HG02852 (cell line): ENCODE measurements around the gene CIBAR2.

Experiments
- ATAC-seq: cut with Tn5 transposase; IDR thresholded peaks from one replicate; pipeline ENCODE4 v1.9.1; 2021; ENCODE audit warnings: mild to moderate bottlenecking, moderate library complexity; ENCODE audit not compliant: unreplicated experiment

Gene CIBAR2

DNA sequence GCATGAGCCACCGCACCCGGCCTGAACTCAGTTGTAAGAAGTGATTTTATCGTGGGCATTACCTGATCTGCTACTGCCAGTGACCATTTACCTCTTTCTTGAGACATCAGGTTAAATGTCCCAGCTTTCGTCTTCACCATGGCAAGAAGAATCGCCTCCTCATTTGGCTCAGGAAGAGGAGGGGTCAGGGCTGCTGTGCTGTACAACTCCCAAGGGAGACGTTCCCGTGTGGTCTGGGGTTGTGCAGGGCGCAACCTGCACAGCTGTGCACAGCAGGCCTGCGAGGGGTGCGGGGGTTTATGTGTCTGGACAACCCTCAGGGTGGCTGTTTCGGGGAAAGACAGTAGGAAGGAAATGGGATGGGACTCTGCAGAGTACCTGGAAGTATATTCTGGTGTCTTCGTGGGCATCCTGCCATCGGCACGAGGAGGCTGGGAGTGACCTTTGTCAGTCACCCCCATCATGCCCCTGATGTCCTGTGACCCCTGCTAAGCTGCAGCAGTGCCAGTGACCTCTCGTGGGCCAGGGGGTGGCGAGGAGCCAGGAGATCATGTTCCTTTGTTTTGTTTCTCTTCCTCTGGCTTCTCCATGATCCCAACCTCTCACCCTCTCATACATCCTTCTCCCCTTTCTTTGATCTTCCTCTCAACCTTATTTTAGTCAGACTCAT lies 27.3 kb downstream of the CIBAR2 start:
- no peak for ATAC-seq

DNA sequence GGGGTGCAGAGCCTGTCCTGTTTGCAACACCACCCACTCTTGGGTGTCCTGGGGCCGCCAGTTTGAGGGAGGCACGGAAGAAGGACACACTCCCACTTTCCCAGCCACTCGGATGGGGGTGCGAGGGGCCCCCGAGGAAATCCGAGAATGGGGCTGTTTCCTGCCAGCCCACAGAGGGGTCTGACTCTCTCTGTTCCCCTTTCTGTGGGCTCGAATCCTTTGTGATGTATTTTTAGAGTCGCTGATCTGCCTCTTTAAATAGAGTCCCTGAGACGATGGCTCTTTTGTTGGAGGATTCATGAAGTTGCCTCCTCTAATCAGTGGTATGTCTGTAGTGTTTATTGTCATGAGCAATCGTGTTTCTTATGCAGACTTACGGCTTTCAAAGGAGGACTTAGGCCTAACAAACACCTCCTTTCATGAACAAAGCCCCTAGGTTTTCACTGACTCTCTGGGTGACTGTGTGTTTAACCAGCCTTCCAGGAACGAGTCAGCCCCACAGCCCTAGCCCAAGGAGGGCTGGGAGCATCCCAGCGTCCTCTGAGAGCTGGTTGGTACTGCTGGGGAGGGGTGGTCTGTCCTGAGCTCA lies 29.1 kb downstream of the CIBAR2 start:
- no peak for ATAC-seq

DNA sequence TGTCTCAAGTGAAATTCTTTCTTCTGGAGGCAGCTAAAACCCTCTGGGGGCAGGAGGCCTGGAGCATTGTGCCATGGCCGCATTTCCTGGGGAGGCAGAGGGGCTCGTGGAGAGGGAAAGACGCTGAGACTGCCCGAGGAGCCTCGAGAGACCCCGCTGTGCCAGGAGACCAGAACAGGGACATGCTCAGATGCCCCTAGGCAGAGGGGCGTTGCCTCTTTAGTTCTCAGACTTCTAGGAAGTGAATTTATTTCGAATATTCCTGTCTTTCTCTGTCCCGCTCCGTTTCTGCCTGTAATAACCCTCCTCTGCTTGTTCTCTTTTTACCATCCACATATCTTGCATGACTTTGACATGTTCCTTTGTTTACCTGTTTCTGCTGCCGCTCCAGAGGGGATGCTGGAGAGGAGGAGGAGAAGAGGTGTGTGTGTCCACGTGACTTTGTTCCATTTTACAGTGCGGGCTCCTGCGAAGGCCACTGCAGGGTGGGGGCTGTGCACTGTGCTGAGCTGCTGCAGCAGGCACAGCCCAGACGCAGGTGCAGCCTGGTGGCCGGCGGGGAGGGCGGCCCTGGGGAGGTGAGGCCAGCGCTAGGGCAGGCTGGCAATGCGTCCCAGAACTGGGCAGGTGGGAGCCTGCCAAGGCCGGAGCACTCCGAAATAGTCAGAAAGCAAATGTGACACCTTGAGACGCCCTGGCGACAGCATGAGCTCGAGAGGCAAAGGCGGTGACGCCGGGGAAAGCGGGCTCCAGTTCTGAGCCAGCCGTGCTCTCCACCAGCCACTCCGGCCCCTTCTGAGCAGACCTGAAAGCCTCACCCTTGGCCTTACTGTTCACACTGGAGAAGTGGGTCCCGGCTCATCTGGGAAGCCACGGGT lies 29.9 kb downstream of the CIBAR2 start:
- ATAC-seq = no peak

DNA sequence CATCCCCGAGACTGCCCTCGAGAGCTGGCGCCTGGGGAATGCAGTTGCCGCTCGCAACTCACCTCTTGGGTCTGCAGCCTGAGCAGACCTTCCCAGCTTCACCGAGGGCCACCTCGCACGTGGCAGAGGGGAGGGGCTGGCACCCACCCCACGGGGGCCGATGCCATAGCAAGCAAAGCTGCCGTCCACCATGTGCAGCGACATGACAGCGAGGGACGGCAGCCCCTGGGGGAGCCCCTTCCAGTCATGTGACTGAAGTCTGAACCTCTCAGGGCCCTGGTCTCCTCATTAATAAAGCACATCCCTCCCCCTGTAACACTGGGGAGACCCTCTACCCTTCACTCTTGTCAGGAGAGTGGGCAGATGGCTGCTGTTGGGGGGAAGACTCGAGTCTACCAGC lies 30.5 kb downstream of the CIBAR2 start:
- ATAC-seq = no peak

DNA sequence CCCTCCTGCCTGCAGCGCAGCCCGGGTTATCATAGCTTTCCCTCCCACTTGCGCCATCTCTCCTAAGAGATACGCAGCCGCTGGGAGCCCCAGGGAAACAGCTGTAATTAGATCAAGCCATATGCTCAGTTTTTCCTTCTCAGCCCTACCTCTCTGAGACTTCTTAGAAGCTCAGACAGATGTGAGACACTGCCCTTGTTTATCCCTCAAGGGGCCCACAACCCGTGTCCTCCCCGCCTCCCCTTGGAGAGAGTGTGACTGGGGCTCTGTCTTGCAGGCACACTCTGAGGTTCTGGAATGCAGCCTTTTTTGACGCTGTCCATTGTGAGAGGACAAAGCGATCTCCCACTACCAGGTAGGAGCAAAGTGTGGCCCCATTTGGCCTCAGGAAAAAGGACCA lies 31.2 kb downstream of the CIBAR2 start:
- no peak for ATAC-seq

DNA sequence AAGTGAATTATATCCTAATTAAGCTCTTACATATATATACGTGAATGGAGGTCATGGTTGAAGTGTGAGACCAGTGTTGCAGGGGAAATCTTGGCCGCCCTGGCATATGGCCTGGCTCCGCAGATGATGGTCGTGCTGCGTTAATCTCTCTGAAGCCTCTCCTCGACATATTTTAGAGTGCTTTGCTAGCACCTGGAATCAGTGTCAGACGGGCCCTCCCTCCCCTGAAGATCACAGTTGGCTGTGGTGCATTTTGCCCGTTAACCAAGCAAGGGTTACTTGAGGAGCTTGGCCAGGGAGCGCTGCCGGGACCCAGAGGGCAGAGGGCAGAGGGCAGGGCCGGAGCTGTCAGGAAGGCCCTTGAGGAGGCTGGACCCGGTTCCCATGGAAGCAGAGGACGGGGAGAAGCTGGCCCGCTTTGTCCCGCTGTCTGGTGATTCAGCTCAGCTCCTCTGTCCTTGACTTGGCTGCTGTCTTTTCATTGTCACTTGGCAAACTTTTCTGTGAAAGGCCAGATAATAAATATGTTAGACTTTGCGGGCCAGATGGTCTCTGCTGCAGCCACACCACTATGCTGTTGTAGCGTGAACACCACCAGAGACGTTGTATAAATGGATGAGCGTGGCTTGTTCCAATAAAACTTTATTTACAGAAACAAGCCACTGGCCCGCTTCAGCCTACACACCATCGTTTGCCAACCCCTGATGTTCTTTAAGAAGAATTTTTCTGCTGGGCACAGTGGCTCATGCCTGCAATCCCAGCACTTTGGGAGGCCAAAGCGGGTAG lies 32.3 kb downstream of the CIBAR2 start:
- ATAC-seq = no peak

DNA sequence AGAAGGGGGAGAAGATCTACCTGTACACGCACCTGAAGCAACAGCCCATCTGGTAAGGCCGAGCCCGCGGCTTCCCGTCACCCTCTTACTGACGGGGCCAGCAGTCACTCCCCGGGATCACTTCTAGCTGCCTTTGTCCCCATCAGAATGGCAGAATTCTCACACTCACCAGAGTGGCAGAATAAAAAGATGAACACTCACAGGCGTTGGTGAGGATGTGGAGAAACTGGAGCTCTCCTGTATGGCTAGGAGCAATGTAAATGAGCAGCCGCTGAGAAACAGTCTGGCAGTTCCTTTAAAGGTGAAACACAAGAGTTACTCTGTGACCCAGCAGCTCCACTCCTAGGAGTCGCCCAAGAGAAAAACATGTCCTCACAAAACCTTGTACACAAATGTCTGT lies 33.3 kb downstream of the CIBAR2 start:
- no peak for ATAC-seq

DNA sequence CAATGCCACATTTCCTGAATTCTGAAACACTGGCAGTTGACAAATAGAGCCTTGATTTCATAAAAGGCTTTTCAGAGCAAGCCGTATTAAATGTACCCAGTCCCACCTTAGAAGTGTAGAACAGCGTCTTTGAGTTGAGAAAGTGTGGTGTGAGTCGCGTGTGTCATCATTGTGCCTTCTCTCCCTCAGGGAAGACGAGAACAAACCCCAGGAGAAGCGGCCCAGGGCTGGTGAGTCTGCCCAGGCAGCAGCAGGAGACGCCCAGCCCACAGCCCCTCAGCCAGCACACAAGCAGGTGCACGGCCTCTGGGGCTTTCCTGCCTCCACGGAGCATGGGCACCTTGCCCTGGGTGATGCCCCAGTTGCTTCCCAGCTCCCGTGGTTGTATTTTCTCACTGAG lies 34.0 kb downstream of the CIBAR2 start:
- no peak for ATAC-seq

DNA sequence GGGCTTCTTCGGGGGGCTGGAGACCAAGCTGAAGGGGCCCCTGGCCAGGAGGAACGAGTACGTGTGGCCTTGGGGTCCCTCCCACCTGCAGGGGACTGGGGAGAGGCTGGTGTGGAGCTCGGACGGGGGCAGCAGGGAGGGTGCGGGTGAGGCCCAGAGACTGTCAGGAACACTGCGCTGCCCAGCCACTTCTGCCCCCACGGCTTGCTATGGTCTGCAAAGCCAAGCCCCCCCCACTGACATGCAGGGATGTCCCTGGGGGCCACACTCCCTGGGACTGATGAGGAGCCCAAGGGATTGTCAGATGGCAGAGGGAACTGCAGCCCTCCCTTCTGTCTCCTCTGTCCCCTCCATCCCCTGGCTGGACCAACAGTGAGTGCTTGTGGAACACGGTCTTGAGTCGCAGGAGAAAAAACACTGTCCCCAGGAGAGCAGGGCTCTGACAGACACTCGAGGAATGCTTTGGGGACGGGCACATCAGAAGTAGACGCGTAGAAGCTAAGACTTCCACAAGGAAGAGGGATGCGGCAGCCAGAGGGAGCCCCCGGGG lies 34.6 kb downstream of the CIBAR2 start:
- ATAC-seq = no peak

DNA sequence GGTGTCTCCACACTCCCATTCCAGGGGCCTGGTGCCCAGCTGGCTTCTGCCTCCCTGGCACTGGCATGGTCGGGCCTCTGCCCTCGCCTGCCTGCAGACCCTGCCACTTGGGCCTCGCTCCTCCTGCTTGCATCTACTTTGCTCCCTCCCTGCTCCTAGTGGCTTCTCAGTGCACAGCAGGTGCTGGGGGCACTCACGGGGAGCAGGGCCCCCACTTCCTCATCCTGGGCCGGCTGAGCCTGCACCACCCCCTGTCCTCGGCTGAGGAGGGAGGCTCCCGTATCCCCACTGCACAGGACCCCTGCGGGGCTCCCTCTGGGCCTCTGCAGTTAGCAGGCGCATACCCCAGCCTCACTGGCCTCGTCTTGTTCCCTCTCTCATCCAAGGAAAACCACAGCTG lies 35.2 kb downstream of the CIBAR2 start:
- ATAC-seq = no peak

DNA sequence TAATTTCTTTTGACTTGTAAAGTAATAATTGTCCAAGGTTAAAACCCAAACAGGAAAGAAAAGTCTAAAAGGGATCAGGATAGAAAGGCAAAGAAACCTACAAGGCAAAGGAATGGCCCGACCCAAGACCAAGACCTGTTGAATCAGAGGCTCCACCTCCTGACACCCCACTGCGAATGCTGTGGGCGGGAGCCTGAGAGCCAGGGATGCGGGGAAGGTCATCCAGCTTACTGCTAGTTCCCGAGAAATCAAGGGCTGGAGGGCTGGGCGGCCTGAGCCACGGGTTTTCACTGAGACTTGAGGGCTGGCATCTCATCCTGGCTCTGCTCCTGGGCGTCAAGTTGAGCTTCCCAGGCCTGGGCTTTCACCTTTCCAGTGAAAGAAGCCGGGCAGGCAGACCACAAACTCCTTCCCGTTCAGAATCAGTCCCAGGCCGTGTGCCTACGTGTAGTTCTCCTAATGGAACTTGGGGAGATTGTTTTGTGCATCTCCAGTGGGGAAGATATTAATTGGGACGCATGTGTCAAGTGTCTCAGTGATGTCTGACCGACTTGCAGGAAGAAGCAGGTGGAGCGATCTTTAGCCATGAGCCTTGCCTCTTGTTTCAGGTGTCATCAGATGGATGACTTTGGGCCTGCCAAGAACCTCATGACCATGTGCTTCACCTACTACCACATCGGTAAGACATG lies 36.9 kb downstream of the CIBAR2 start:
- ATAC-seq = no peak

DNA sequence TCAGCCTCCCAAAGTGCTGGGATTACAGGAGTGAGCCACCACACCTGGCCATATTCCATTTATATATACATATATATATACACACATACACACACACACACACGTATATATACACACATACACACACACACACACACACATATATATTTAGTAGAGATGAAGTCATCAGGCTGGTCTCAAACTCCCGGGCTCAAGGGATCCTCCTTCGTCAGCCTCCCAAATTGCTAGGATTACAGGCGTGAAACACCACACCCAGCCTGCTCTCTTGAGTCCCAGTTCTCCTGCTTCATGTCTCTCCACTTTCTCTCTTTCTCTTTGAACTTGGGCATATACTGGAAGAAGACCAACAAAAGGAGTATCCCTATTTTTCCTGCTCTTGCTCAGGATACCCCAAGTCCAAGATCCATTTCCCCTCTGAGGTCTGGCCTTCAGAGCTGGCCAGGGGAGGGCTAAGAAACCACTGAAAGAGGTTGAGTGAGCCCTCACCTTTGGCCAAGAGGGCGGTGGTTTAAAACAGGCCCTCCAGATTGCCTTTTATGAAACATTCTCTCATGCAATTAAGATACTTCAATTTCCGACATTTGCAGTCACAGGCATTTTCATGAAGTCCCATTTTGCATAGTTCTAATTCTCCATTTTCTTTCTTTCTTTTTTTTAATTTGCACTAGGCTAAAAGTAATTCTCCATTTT lies 37.9 kb downstream of the CIBAR2 start:
- ATAC-seq = no peak

DNA sequence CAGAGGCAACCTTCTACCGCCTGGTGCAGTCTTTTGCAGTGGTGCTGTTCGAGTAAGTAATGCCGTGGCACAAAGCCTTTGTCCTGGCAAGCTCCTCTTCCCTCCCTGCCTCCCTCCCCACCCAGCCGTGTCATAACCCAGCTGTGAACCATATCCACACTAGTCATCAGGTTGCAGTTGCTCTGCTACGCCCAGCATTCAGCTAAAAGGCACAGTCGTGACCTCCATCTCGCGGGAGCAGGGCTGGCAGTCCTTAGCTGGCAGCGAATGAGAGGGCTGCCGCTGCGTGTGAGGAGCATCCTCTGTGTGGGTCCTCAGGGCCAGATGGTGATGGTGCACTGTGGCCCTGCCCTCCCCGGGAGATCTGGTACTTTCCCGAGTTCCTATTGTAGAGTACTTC lies 39.3 kb downstream of the CIBAR2 start:
- no peak for ATAC-seq

DNA sequence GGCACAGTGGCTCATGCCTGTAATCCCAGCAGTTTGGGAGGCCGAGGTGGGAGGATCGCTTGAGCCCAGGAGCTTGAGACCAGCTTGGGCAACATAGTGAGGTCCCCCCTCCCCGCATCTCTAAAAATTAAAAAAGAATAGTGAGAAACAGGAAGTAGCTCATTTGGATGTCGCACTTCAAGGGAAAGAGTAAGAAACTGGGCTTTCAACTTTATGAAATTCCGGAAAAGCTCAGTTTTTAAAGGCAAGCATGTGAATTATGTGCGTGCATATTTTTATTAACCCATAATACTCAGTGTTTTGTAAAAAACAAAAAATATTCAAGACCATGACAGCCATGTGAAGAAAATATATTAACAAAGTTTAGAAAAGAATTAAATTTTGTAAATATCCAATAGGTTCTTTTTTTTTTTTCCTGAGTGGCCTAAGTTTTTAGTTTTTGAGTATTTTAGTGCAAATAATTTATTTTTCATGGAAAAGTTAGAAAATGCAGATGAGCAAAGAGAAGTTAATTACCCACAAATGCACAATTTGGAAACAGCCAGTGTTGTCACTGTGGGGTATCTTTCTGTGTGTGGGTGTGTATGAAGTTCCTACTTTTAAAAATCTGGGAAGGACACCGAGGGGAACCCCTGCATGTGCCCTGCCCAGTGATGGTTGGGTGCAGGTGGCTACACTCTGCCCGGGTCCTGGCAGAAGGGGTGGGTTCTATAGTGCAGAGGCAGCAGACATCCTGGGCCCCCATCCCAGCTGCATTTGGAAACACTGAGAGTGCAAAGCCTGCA lies 40.0 kb downstream of the CIBAR2 start:
- ATAC-seq = no peak

DNA sequence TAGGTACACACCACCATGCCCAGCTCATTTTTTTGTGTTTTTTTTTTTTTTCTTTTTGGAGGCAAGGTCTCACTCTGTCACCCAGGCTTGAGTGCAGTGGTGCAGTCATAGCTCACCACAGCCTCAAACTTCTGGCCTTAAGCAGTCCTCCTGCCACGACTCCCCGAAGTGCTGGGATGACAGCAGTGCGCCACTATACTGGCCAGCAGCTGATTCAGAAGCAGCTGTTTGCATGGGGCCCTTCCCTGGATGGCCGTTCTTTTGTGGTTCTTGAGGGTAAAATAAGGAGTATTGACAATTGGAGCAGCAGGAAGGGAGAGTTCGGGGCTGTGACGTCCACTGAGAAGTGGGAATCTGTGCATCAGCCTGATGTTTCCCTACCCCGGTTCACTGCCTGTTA lies 43.1 kb downstream of the CIBAR2 start:
- ATAC-seq = no peak

DNA sequence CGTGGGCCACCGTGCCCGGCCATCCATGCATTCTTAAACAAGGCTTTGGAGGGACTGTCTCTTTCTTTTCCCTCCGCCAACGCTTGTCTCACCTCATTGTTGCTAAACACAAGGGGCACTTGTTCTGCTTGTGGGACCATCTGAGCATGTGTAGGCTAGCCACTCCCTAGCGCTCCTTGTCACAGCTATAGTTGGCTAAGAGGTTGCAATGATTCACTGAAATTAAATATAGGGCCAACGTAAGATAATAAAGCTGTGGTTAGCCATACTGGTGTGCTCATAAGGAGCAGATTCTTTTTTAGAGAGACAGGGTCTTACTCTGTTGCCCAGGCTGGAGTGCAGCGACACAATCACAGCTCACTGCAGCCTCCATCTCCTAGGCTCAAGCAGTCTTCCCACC lies 43.5 kb downstream of the CIBAR2 start:
- no peak for ATAC-seq

DNA sequence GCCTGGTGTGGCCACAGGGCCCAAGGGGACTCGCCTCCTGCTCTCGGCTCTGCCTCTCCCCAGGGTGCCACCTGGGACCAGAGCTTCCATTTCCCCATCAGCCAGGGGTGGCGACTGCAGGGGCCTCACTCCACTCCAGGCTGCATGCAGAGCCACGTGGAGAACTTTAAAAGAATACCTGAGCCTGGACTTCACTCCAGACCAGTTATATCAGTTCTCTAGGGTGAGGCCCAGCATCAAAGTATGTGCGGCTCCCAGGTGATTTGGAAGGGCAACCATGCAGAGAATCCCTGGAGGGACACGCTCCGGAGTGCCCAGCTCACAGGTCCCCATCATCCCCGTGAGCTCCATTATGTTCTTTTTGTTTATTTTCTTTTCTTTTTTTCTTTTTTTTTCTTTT lies 44.8 kb downstream of the CIBAR2 start:
- ATAC-seq = no peak

DNA sequence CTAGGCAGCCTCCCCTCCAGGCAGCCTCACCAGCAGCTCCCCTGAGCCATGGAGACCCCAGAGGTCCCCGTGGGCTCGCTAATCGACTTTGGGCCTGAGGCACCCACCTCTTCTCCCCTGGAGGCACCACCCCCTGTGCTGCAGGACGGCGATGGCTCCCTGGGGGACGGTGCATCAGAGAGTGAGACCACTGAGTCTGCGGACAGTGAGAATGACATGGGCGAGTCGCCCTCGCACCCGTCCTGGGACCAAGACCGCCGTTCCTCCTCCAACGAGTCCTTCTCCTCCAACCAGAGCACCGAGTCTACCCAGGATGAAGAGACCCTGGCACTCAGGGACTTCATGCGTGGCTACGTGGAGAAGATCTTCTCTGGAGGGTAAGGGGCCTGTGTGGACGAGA lies 45.2 kb downstream of the CIBAR2 start:
- ATAC-seq = no peak

DNA sequence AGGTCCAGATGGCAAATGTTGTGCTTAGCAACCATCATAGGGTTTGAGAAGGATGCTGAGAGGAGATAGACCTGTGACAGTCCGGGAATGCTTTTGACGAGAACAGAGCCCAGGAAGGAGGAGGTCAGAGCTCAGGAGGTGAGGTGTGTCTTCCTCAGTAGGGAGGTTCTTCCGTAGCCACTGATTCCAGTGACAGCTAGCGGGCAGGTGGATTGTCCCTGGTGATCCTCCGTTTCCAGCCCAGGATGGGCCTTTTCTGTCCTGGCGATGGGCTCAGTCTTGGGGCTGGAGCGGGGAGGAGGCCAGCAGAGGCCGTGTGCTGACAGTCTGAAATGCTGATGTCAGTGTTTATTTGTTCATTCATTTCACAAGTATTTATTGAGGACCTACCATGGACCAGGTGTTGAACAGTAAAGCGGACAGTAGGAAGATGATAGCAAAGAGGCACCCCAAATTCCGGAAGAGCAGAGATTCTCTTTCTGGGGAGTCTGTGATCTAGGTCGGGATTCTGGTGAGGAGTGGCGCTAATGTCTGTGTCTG lies 45.9 kb downstream of the CIBAR2 start:
- ATAC-seq = no peak
